ENCODE measurements around the gene SMIM41.

Gene SMIM41

GRCh38 chr12:52050116-52050757 is 29.3 kb upstream of the SMIM41 start:
- TF ChIP-seq CTCF (conservative IDR thresholded peaks at IDR 0.05; ENCODE audit: low read length) = no peak
- DNase-seq (ENCODE audit: low read depth) = no peak

GRCh38 chr12:52050758-52051541 is 28.6 kb upstream of the SMIM41 start, which contains the start of gene NR4A1:
Gene NR4A1 (plus strand): TSS chr12:52051442. CDS start chr12:52054329, 2,887 bp downstream.
- H3K4me3 ChIP-seq (ENCODE audit: low read length) = peak within 1 kb of the TSS; percentile 69
- no peak for TF ChIP-seq CTCF (conservative IDR thresholded peaks at IDR 0.05; ENCODE audit: low read length)
- peak; percentile 94 for DNase-seq (ENCODE audit: low read depth)

More at GRCh38 chr12:52050116-52050757, 29.3 kb upstream of the SMIM41 start:
- H3K4me3 ChIP-seq (ENCODE audit: low read length) = peak overlapping the region; percentile 69

GRCh38 chr12:52052468-52053186 is 26.9 kb upstream of the SMIM41 start:
- peak overlapping the region; percentile 60 for H3K4me3 ChIP-seq (ENCODE audit: low read length)
- no peak for DNase-seq (ENCODE audit: low read depth)
- TF ChIP-seq CTCF (conservative IDR thresholded peaks at IDR 0.05; ENCODE audit: low read length) = no peak

GRCh38 chr12:52053536-52054209 is 25.8 kb upstream of the SMIM41 start:
- DNase-seq (ENCODE audit: low read depth) = no peak
- no peak for TF ChIP-seq CTCF (conservative IDR thresholded peaks at IDR 0.05; ENCODE audit: low read length)
- no peak overlapping the region for H3K4me3 ChIP-seq (ENCODE audit: low read length)

GRCh38 chr12:52054231-52054832 is 25.2 kb upstream of the SMIM41 start:
- DNase-seq (ENCODE audit: low read depth) = no peak
- H3K4me3 ChIP-seq (ENCODE audit: low read length) = no peak overlapping the region
- TF ChIP-seq CTCF (conservative IDR thresholded peaks at IDR 0.05; ENCODE audit: low read length) = no peak

- H3K4me3 ChIP-seq (ENCODE audit: low read length) = no peak overlapping the region
- no peak for DNase-seq (ENCODE audit: low read depth)
- TF ChIP-seq CTCF (conservative IDR thresholded peaks at IDR 0.05; ENCODE audit: low read length) = no peak
Measured at GRCh38 chr12:52054833-52055730, 24.4 kb upstream of the SMIM41 start.

All from AG10803 (cell line).